HFFc6 (cell line): ENCODE measurements around the gene CST5. TPM values are rescaled to one million over a fixed set of nuclear protein-coding genes. Genes with fewer than 3 reads are reported as not detected.

Experiments used
- DNase-seq: peaks from one replicate; pipeline ENCODE4 v3.0.0-alpha.2; 2018
- H3K27ac Mint-ChIP-seq: 2 replicates; pipeline ENCODE4 v1.8.0; 2020; ENCODE audit warnings: mild to moderate bottlenecking, mixed read lengths
- H3K27me3 Mint-ChIP-seq: 2 replicates; pipeline ENCODE4 v1.8.0; 2021; ENCODE audit warnings: mild to moderate bottlenecking, moderate library complexity, mixed read lengths; ENCODE audit not compliant: insufficient read depth
- H3K36me3 Mint-ChIP-seq: 2 replicates; pipeline ENCODE4 v1.8.0; 2021; ENCODE audit warnings: low read depth, mixed read lengths
- H3K4me1 Mint-ChIP-seq: 2 replicates; pipeline ENCODE4 v1.8.0; 2020; ENCODE audit warnings: low read depth, mixed read lengths
- H3K4me3 Mint-ChIP-seq: 2 replicates; pipeline ENCODE4 v1.8.0; 2020; ENCODE audit warnings: mild to moderate bottlenecking, moderate library complexity, mixed read lengths
- H3K9me3 Mint-ChIP-seq: 2 replicates; pipeline ENCODE4 v1.8.0; 2020; ENCODE audit warnings: mild to moderate bottlenecking, mixed read lengths
- CTCF ChIP-seq: fragments of 200-600 bp; sonication (generic); IDR thresholded peaks from 2 replicates; pipeline ENCODE4 v1.5.0; 2021; ENCODE audit warnings: antibody characterized with exemption, mild to moderate bottlenecking
- total RNA-seq, 6 experiments: library from RNA; stranded (reverse); fragmentation: NEBNext Ultra II Directional; extraction: Animal tissue kit (Norgen Biotek cat#: 25700); gene quantifications; 2 replicates in 1 of 6; 3 replicates in 5 of 6; pipeline ENCODE4 v1.2.3, GENCODE V29; 2021

Gene CST5
- total RNA-seq, 6 experiments from 2014 or later: not detected

GRCh38 chr20:23925789-23926525, 46.4 kb upstream of the CST5 start:
- Mint-ChIP-seq H3K27me3 (peaks cover 1% of the 10 kb centered on the region), H3K27ac (no peak overlapping the region), H3K4me1 (peaks cover 2% of the 10 kb centered on the region), H3K9me3 (peaks cover 22% of the 10 kb centered on the region), H3K36me3 (no peaks in the 10 kb centered on the region), H3K4me3 (no peak overlapping the region)
- no peak for DNase-seq
- no peak for TF ChIP-seq CTCF

- DNase-seq: no peak
- Mint-ChIP-seq H3K27ac (no peak overlapping the region), H3K4me3 (no peak overlapping the region), H3K9me3 (peaks cover 11% of the 10 kb centered on the region), H3K27me3 (peaks cover 1% of the 10 kb centered on the region), H3K36me3 (no peaks in the 10 kb centered on the region), H3K4me1 (peaks cover 14% of the 10 kb centered on the region)
- TF ChIP-seq CTCF: no peak
These were observed 45.2 kb upstream of the CST5 start for GRCh38 chr20:23924751-23925150.

GRCh38 chr20:23923891-23924435, 44.4 kb upstream of the CST5 start:
- Mint-ChIP-seq H3K4me3 (no peak overlapping the region), H3K27me3 (peaks cover 3% of the 10 kb centered on the region), H3K4me1 (peaks cover 19% of the 10 kb centered on the region), H3K27ac (no peak overlapping the region), H3K36me3 (no peaks in the 10 kb centered on the region), H3K9me3 (peaks cover 10% of the 10 kb centered on the region)
- no peak for DNase-seq
- TF ChIP-seq CTCF: no peak

GRCh38 chr20:23923311-23923710, 43.8 kb upstream of the CST5 start:
- Mint-ChIP-seq H3K4me3 (no peak overlapping the region), H3K9me3 (peaks cover 10% of the 10 kb centered on the region), H3K4me1 (peaks cover 19% of the 10 kb centered on the region), H3K27ac (no peak overlapping the region), H3K36me3 (no peaks in the 10 kb centered on the region), H3K27me3 (peaks cover 2% of the 10 kb centered on the region)
- DNase-seq: no peak
- no peak for TF ChIP-seq CTCF

GRCh38 chr20:23920408-23921325, 41.1 kb upstream of the CST5 start:
- Mint-ChIP-seq H3K27me3 (peaks cover 5% of the 10 kb centered on the region), H3K27ac (no peak overlapping the region), H3K9me3 (peaks cover 5% of the 10 kb centered on the region), H3K36me3 (no peaks in the 10 kb centered on the region), H3K4me1 (peaks cover 19% of the 10 kb centered on the region), H3K4me3 (no peak overlapping the region)
- no peak for DNase-seq
- TF ChIP-seq CTCF: no peak
